ENCODE measurements around the gene AUTS2. TPM values are rescaled to one million over a fixed set of nuclear protein-coding genes. Genes with fewer than 3 reads are reported as not detected.

Gene AUTS2
- total RNA-seq, 6 experiments from 2014 or later = 10.4 to 32.0 (median 19.3) TPM

DNA sequence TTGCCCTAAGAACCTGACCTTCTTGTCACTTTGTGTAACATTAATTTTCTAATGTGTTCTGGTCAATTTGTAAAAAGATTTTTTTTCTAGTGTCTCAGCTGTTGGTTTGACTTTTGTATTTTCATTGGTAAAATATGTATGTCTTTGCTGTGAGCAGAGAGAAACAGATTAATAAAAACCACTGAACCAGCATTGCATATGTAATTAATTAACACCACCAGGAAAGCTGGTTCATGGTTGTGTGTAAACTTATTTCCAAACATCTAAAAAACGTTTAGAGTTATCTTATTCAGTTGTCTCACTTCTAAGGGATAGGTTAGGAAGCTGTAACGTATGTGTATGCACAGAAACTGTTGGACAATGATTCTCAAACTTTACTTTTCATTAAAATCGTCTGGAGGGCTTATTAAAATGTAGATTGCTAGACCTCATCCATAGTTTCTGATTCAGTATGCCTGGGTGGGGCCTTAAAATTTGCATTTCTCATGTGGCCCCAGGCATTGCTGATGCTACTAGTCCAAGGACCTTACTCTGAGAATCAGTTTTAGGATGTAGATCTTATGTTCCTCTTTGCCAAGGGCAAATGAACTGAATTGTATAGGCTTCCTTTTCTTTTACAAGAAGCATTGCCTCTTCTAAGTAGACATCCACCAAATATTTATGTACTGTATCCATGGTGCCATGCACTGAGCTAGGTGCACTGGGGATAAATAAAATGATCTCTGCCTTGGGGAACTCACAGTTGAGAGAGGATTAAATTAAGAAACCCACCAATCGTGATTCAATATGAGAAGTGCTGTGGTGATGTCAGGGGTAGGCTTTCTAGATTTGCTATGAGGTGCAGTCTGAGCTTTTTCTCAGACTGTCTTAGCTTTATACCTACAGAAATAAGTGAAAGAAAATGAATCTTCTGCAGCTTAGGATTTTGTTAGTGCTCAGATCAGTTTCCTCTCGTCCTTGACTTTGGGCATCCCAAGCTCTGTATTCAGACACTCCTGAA is 98.7 kb downstream of the AUTS2 start:
- no peaks in the 10 kb centered on the region for H3K27me3 ChIP-seq
- H3K4me3 ChIP-seq = no peak overlapping the region
- no peak for TF ChIP-seq POLR2A (IDR thresholded peaks at IDR 0.05)
- TF ChIP-seq, protein P1, sequence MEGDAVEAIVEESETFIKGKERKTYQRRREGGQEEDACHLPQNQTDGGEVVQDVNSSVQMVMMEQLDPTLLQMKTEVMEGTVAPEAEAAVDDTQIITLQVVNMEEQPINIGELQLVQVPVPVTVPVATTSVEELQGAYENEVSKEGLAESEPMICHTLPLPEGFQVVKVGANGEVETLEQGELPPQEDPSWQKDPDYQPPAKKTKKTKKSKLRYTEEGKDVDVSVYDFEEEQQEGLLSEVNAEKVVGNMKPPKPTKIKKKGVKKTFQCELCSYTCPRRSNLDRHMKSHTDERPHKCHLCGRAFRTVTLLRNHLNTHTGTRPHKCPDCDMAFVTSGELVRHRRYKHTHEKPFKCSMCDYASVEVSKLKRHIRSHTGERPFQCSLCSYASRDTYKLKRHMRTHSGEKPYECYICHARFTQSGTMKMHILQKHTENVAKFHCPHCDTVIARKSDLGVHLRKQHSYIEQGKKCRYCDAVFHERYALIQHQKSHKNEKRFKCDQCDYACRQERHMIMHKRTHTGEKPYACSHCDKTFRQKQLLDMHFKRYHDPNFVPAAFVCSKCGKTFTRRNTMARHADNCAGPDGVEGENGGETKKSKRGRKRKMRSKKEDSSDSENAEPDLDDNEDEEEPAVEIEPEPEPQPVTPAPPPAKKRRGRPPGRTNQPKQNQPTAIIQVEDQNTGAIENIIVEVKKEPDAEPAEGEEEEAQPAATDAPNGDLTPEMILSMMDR (IDR thresholded peaks at IDR 0.05) = no peak
- H3K27ac ChIP-seq = no peak overlapping the region
- intact Hi-C loops (cut with DNase I) = no loop called here
- WGBS (ENCODE audit: insufficient coverage, low coverage, low lambda C conversion rate, missing lambda C conversion rate) = 67% methylated on average over 5 of the region's 5 CpGs
- no peaks in the 10 kb centered on the region for H3K9me3 ChIP-seq
- DNase-seq (no peak), ATAC-seq (no peak)
- H3K36me3 ChIP-seq = no peaks in the 10 kb centered on the region
- H3K4me1 ChIP-seq = peaks cover 0 to 5% (median 3%) of the 10 kb centered on the region in 4 donors

DNA sequence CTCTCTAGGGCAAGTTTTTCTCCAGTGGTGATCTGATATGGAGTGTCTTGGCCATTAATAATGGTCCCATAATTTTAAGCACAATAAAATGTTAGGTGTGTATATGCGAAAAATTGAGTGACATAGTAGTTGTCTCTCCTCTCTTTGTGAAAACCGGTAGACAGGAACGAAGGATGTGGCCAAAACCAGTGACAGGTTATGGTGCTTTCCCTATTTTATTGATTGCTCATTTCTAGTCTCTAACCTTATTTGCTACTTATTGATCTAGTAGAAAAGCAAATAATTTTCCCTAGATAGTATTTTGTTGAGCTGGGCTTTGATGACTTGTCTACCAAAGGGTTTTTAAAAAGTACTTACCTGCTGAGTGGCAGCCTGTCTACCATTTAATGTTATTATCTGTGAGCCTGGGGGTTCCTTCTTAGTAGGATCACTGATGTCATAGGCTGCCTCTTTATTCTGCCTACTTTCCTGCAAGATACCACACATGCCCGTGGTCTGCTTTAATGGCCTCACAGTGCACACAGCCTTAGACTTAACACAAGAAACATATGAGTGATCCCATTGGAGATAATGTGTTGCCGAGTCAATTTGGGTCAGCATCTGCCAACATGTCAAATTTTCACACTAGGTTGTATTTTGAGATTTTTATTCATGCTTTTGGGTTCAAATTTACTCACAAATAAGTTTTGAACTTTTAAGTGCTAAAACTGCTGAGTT is 100.0 kb downstream of the AUTS2 start:
- H3K27ac ChIP-seq = no peak overlapping the region
- intact Hi-C loops (cut with DNase I) = no loop called here
- H3K36me3 ChIP-seq = no peaks in the 10 kb centered on the region
- no peak overlapping the region for H3K4me3 ChIP-seq
- no peak for TF ChIP-seq POLR2A (IDR thresholded peaks at IDR 0.05)
- TF ChIP-seq, protein P1 (IDR thresholded peaks at IDR 0.05) = no peak
- peaks cover 0 to 5% (median 3%) of the 10 kb centered on the region in 4 donors for H3K4me1 ChIP-seq
- WGBS (ENCODE audit: insufficient coverage, low coverage, low lambda C conversion rate, missing lambda C conversion rate) = 32% methylated on average over 5 of the region's 5 CpGs
- H3K27me3 ChIP-seq = no peaks in the 10 kb centered on the region
- DNase-seq (no peak), ATAC-seq (peak; percentile 17 to 90 (median 52))
- no peaks in the 10 kb centered on the region for H3K9me3 ChIP-seq

DNA sequence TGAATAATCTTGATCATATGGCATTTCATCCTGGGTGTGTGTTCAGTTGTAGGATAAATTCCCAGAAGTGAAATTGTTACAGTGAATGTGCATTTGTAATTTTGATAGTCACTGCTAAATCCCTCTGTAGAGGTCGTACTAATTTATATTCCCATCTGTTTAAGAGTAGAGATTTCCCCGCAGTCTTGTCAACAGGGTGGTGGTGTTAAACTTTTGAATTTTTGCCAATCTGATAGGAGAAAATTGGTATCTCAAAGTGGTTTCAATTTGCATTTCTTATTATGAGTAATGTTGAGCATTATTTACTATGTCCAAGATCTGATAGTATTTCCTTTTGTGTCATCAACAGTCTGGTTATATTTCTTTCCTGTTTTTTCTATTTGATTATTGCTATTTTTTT is 101.7 kb downstream of the AUTS2 start:
- ATAC-seq = no peak
- no peak overlapping the region for H3K27ac ChIP-seq
- no peak for DNase-seq
- 79% methylated on average over 2 of the region's 2 CpGs for WGBS (ENCODE audit: insufficient coverage, low coverage, low lambda C conversion rate, missing lambda C conversion rate)
- H3K9me3 ChIP-seq = no peaks in the 10 kb centered on the region
- H3K4me1 ChIP-seq = peaks cover 0 to 5% (median 3%) of the 10 kb centered on the region in 4 donors
- TF ChIP-seq, protein P1 (IDR thresholded peaks at IDR 0.05) = no peak
- TF ChIP-seq POLR2A (IDR thresholded peaks at IDR 0.05) = no peak
- H3K27me3 ChIP-seq = no peaks in the 10 kb centered on the region
- intact Hi-C loops (cut with DNase I) = no loop called here
- H3K4me3 ChIP-seq = no peak overlapping the region
- H3K36me3 ChIP-seq = no peaks in the 10 kb centered on the region

DNA sequence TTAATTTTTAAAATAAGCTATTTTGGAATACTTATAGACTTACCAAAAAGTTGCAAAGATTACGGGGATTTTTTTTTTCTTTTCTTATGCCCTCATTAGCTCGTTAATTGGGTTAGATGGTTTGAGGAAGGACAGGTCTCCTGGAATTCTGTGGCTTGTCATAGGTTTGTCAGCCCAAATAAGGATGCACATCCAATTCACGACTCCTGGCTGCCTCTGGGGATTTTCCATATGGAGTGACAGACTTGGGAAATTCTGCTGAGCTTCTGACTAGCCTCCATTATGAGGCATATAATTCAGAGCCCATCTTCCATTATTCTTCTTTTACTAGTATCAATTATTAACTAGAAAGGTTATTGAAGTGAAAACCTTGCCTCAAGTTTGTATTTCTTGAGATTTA is 102.1 kb downstream of the AUTS2 start:
- H3K36me3 ChIP-seq = no peaks in the 10 kb centered on the region
- WGBS (ENCODE audit: insufficient coverage, low coverage, low lambda C conversion rate, missing lambda C conversion rate) = 65% methylated on average over 3 of the region's 3 CpGs
- H3K4me3 ChIP-seq = no peak overlapping the region
- intact Hi-C loops (cut with DNase I) = no loop called here
- no peak for DNase-seq
- H3K27me3 ChIP-seq = no peaks in the 10 kb centered on the region
- no peak for ATAC-seq
- TF ChIP-seq, protein P1 (IDR thresholded peaks at IDR 0.05) = no peak
- no peaks in the 10 kb centered on the region for H3K9me3 ChIP-seq
- no peak overlapping the region for H3K27ac ChIP-seq
- H3K4me1 ChIP-seq = peaks cover 0 to 5% (median 3%) of the 10 kb centered on the region in 4 donors
